ENCODE measurements around the gene C18orf32.
"Not testable (repeated sequence)": the region's sequence is repeated elsewhere in the genome, so short reads cannot be mapped to it uniquely, and the experiment has no call there.

The C18orf32 gene

GRCh38 chr18:49519101-49519971 is 32.3 kb upstream of the C18orf32 start:
- Histone ChIP-seq H3K4me1 (ENCODE audit: control insufficient read depth, low read depth, low read length) (peaks cover 25% of the 10 kb centered on the region), H3K36me3 (ENCODE audit: control insufficient read depth, low read depth, low read length) (no peaks in the 10 kb centered on the region), H3K27me3 (ENCODE audit: control insufficient read depth, insufficient read depth, low read length) (no peaks in the 10 kb centered on the region), H3K27ac (ENCODE audit: low read length) (no peak overlapping the region), H3K4me3 (ENCODE audit: low read length) (no peak overlapping the region), H3K9ac (ENCODE audit: low read length) (no peak overlapping the region), H3K9me3 (ENCODE audit: control insufficient read depth, low read depth, low read length) (no peaks in the 10 kb centered on the region)

GRCh38 chr18:49517483-49517882 is 30.4 kb upstream of the C18orf32 start:
- peaks cover 25% of the 10 kb centered on the region for H3K4me1 ChIP-seq (ENCODE audit: control insufficient read depth, low read depth, low read length)
- H3K36me3 ChIP-seq (ENCODE audit: control insufficient read depth, low read depth, low read length) = no peaks in the 10 kb centered on the region
- H3K9ac ChIP-seq (ENCODE audit: low read length) = no peak overlapping the region
- H3K27ac ChIP-seq (ENCODE audit: low read length) = no peak overlapping the region
- no peak overlapping the region for H3K4me3 ChIP-seq (ENCODE audit: low read length)
- no peaks in the 10 kb centered on the region for H3K9me3 ChIP-seq (ENCODE audit: control insufficient read depth, low read depth, low read length)
- no peaks in the 10 kb centered on the region for H3K27me3 ChIP-seq (ENCODE audit: control insufficient read depth, insufficient read depth, low read length)

GRCh38 chr18:49515516-49515915 is 28.5 kb upstream of the C18orf32 start:
- Histone ChIP-seq H3K27ac (ENCODE audit: low read length) (no peak overlapping the region), H3K4me1 (ENCODE audit: control insufficient read depth, low read depth, low read length) (peaks cover 18% of the 10 kb centered on the region), H3K4me3 (ENCODE audit: low read length) (no peak overlapping the region), H3K9ac (ENCODE audit: low read length) (no peak overlapping the region), H3K27me3 (ENCODE audit: control insufficient read depth, insufficient read depth, low read length) (no peaks in the 10 kb centered on the region), H3K36me3 (ENCODE audit: control insufficient read depth, low read depth, low read length) (no peaks in the 10 kb centered on the region), H3K9me3 (ENCODE audit: control insufficient read depth, low read depth, low read length) (no peaks in the 10 kb centered on the region)

GRCh38 chr18:49515003-49515402 is 28.0 kb upstream of the C18orf32 start:
- H3K36me3 ChIP-seq (ENCODE audit: control insufficient read depth, low read depth, low read length); H3K4me3 ChIP-seq (ENCODE audit: low read length); H3K9ac ChIP-seq (ENCODE audit: low read length); H3K9me3 ChIP-seq (ENCODE audit: control insufficient read depth, low read depth, low read length); H3K27me3 ChIP-seq (ENCODE audit: control insufficient read depth, insufficient read depth, low read length); H3K27ac ChIP-seq (ENCODE audit: low read length): not testable (repeated sequence)
- peaks cover 16% of the 10 kb centered on the region for H3K4me1 ChIP-seq (ENCODE audit: control insufficient read depth, low read depth, low read length)

GRCh38 chr18:49514577-49514976 is 27.5 kb upstream of the C18orf32 start:
- Histone ChIP-seq H3K9me3 (ENCODE audit: control insufficient read depth, low read depth, low read length) (no peaks in the 10 kb centered on the region), H3K27me3 (ENCODE audit: control insufficient read depth, insufficient read depth, low read length) (no peaks in the 10 kb centered on the region), H3K4me3 (ENCODE audit: low read length) (no peak overlapping the region)

GRCh38 chr18:49512876-49513275 is 25.8 kb upstream of the C18orf32 start:
- not testable (repeated sequence) for H3K4me1 ChIP-seq (ENCODE audit: control insufficient read depth, low read depth, low read length); H3K36me3 ChIP-seq (ENCODE audit: control insufficient read depth, low read depth, low read length); H3K27ac ChIP-seq (ENCODE audit: low read length); H3K9me3 ChIP-seq (ENCODE audit: control insufficient read depth, low read depth, low read length); H3K9ac ChIP-seq (ENCODE audit: low read length); H3K4me3 ChIP-seq (ENCODE audit: low read length); H3K27me3 ChIP-seq (ENCODE audit: control insufficient read depth, insufficient read depth, low read length)

More at GRCh38 chr18:49514577-49514976, 27.5 kb upstream of the C18orf32 start:
- Histone ChIP-seq H3K27ac (ENCODE audit: low read length) (no peak overlapping the region), H3K36me3 (ENCODE audit: control insufficient read depth, low read depth, low read length) (no peaks in the 10 kb centered on the region), H3K4me1 (ENCODE audit: control insufficient read depth, low read depth, low read length) (peaks cover 12% of the 10 kb centered on the region), H3K9ac (ENCODE audit: low read length) (no peak overlapping the region)

- no peaks in the 10 kb centered on the region for H3K36me3 ChIP-seq (ENCODE audit: control insufficient read depth, low read depth, low read length)
- H3K27me3 ChIP-seq (ENCODE audit: control insufficient read depth, insufficient read depth, low read length) = no peaks in the 10 kb centered on the region
- H3K27ac ChIP-seq (ENCODE audit: low read length) = no peak overlapping the region
- no peaks in the 10 kb centered on the region for H3K9me3 ChIP-seq (ENCODE audit: control insufficient read depth, low read depth, low read length)
- peaks cover 7% of the 10 kb centered on the region for H3K4me1 ChIP-seq (ENCODE audit: control insufficient read depth, low read depth, low read length)
- H3K4me3 ChIP-seq (ENCODE audit: low read length) = no peak overlapping the region
- no peak overlapping the region for H3K9ac ChIP-seq (ENCODE audit: low read length)
Observed at GRCh38 chr18:49510393-49511115, 23.5 kb upstream of the C18orf32 start.

GRCh38 chr18:49506438-49506837 is 19.4 kb upstream of the C18orf32 start:
- not testable (repeated sequence) for H3K4me3 ChIP-seq (ENCODE audit: low read length)

GRCh38 chr18:49503931-49504330 is 16.9 kb upstream of the C18orf32 start:
- Histone ChIP-seq H3K4me3 (ENCODE audit: low read length) (no peak overlapping the region), H3K27me3 (ENCODE audit: control insufficient read depth, insufficient read depth, low read length) (no peaks in the 10 kb centered on the region), H3K9ac (ENCODE audit: low read length) (no peak overlapping the region), H3K27ac (ENCODE audit: low read length) (no peak overlapping the region), H3K36me3 (ENCODE audit: control insufficient read depth, low read depth, low read length) (no peaks in the 10 kb centered on the region), H3K9me3 (ENCODE audit: control insufficient read depth, low read depth, low read length) (no peaks in the 10 kb centered on the region), H3K4me1 (ENCODE audit: control insufficient read depth, low read depth, low read length) (peaks cover 17% of the 10 kb centered on the region)

More at GRCh38 chr18:49506438-49506837, 19.4 kb upstream of the C18orf32 start:
- H3K9ac ChIP-seq (ENCODE audit: low read length); H3K9me3 ChIP-seq (ENCODE audit: control insufficient read depth, low read depth, low read length); H3K27ac ChIP-seq (ENCODE audit: low read length); H3K4me1 ChIP-seq (ENCODE audit: control insufficient read depth, low read depth, low read length); H3K27me3 ChIP-seq (ENCODE audit: control insufficient read depth, insufficient read depth, low read length); H3K36me3 ChIP-seq (ENCODE audit: control insufficient read depth, low read depth, low read length): not testable (repeated sequence)

GRCh38 chr18:49500201-49500921 is 13.3 kb upstream of the C18orf32 start:
- Histone ChIP-seq H3K4me3 (ENCODE audit: low read length) (peak overlapping the region; percentile 41), H3K36me3 (ENCODE audit: control insufficient read depth, low read depth, low read length) (no peaks in the 10 kb centered on the region), H3K27ac (ENCODE audit: low read length) (peak overlapping the region; percentile 47), H3K4me1 (ENCODE audit: control insufficient read depth, low read depth, low read length) (peaks cover 13% of the 10 kb centered on the region), H3K27me3 (ENCODE audit: control insufficient read depth, insufficient read depth, low read length) (no peaks in the 10 kb centered on the region), H3K9me3 (ENCODE audit: control insufficient read depth, low read depth, low read length) (no peaks in the 10 kb centered on the region), H3K9ac (ENCODE audit: low read length) (no peak overlapping the region)

GRCh38 chr18:49499046-49499637 is 12.1 kb upstream of the C18orf32 start:
- Histone ChIP-seq H3K36me3 (ENCODE audit: control insufficient read depth, low read depth, low read length) (no peaks in the 10 kb centered on the region), H3K9me3 (ENCODE audit: control insufficient read depth, low read depth, low read length) (no peaks in the 10 kb centered on the region), H3K27me3 (ENCODE audit: control insufficient read depth, insufficient read depth, low read length) (no peaks in the 10 kb centered on the region), H3K27ac (ENCODE audit: low read length) (no peak overlapping the region), H3K4me3 (ENCODE audit: low read length) (peak overlapping the region; percentile 13), H3K4me1 (ENCODE audit: control insufficient read depth, low read depth, low read length) (peaks cover 21% of the 10 kb centered on the region), H3K9ac (ENCODE audit: low read length) (no peak overlapping the region)

All from iPS-18a (cell line).